Stimulated activated CD4-positive, alpha-beta T cell treated with anti-CD3 and anti-CD28 coated beads, Interleukin-2, amount 100 ng/mL, for 24 hours (primary cell): ENCODE results near the gene SMO.
A peak's percentile ranks its signal among the peaks of the same experiment; 100 is the strongest.
"Not testable (repeated sequence)": the region's sequence is repeated elsewhere in the genome, so short reads cannot be mapped to it uniquely, and the experiment has no call there.

Experiments used
- DNase-seq, 2 donors: peaks; one replicate each; pipeline ENCODE4 v3.0.0-alpha.2; 2020

The SMO gene

DNA sequence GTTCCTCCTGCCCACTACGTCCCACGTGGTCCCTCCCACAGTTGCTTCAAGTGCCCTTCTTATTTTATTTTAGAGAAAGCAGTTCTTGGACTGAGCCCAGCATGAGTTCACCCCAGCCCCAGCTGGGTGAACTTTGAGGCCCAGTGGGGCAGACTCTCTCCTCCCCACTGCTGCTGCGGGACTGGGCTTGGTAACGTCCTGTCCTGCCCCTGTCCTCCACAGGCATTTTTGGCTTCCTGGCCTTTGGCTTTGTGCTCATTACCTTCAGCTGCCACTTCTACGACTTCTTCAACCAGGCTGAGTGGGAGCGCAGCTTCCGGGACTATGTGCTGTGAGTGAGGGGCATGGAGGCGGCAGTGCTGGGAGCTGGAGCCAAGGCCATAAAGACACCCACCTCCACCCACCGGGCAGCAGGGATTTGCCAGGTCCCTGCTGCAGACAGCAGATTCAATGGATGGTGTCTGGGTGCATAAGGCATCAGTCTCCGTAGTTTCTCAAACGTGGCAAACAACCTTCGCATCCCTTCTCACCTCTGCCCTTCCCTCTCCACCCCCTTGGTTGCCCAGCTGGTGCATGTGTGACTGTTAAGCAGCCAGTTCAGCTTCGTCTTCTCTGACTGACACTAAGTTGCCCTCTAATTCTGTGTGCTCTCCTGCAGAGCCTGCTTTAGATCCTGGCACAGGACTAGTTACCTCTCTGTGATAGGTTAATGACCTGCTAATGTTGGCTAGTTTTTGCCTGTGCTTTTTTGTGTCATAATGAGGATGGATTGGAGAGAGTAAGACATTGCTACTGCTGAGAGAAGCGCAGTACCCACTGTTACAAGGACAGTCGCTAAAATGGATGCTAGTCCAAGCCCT, 20.9 kb downstream of the SMO start:
- no peak for DNase-seq

DNA sequence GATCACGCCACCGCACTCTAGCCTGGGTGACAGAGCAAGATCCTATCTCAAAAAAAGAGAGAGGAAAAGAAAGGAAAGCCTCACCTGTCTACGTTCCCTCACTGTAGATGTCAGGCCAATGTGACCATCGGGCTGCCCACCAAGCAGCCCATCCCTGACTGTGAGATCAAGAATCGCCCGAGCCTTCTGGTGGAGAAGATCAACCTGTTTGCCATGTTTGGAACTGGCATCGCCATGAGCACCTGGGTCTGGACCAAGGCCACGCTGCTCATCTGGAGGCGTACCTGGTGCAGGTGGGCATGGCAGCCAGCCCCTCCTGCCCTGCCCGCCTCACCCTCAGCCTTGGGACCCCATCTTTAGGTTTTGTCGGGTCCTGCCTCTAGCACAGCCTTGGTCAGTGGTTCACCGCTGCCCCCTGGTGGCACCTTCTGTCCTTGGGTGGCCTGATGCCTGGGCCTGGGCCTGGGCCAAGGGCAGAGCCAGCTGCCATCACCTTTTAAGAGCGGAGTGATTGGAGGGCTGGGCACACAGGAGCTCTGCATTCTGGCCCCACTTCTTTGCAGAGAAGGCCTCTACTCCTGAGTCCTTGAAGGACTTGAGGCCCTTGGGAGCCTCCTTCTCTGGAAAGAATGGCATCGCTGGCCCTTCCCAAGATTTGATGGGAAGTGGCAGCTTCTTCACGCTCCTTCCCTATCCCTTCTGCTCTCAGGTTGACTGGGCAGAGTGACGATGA, 22.0 kb downstream of the SMO start:
- peak; percentile 77 to 85 for DNase-seq

DNA sequence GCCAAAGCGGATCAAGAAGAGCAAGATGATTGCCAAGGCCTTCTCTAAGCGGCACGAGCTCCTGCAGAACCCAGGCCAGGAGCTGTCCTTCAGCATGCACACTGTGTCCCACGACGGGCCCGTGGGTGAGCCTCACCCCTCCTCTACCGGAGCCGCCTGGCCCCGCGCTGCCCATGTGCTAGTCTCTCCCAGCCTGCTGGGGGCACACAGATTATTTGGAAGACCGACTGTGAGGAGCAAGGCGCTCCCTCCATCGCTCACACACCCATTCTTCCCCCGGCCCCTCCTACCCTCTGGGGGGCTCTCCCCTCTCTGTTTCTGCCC, 22.5 kb downstream of the SMO start:
- no peak for DNase-seq

DNA sequence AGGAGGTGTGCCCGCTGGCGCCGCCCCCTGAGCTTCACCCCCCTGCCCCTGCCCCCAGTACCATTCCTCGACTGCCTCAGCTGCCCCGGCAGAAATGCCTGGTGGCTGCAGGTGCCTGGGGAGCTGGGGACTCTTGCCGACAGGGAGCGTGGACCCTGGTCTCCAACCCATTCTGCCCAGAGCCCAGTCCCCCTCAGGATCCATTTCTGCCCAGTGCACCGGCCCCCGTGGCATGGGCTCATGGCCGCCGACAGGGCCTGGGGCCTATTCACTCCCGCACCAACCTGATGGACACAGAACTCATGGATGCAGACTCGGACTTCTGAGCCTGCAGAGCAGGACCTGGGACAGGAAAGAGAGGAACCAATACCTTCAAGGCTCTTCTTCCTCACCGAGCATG, 23.7 kb downstream of the SMO start:
- DNase-seq, result no peak

DNA sequence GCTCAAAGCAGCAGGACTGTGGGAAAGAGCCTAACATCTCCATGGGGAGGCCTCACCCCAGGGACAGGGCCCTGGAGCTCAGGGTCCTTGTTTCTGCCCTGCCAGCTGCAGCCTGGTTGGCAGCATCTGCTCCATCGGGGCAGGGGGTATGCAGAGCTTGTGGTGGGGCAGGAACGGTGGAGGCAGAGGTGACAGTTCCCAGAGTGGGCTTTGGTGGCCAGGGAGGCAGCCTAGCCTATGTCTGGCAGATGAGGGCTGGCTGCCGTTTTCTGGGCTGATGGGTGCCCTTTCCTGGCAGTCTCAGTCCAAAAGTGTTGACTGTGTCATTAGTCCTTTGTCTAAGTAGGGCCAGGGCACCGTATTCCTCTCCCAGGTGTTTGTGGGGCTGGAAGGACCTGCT, 24.2 kb downstream of the SMO start:
- no peak for DNase-seq

DNA sequence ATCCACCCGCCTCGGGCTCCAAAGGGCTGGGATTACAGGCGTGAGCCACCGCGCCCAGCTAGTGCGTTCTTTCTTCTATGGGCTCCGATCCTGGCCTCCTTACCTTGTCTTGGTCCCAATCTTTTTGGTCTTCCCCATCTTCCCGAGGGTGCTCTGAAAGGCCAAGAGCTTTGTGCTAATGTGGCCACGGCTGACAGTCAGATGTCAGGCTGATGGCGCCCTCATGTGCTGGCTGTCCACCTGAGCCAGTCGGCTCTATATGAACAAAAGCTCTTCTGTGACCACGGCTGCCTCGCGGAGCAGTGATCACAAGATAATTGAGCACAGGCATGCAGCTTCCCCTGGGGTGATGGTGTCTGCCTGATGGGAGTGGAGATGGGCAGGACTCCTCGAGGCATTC, 25.4 kb downstream of the SMO start:
- no peak for DNase-seq

DNA sequence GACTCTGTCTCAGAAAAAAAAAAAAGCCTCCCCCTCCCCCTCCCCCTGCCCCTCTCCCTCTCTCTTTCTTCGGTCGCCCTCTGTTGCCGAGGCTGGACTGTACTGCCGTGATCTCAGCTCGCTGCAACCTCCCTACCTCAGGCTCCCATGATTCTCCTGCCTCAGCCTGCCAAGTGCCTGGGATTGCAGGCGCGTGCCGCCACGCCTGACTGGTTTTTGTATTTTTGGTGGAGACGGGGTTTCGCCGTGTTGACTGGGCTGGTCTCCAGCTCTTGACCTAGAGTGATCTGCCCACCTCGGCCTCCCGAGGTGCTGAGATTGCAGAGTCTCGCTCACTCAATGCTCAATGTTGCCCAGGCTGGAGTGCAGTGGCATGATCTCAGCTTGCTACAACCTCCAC, 27.3 kb downstream of the SMO start:
- not testable (repeated sequence) for DNase-seq

DNA sequence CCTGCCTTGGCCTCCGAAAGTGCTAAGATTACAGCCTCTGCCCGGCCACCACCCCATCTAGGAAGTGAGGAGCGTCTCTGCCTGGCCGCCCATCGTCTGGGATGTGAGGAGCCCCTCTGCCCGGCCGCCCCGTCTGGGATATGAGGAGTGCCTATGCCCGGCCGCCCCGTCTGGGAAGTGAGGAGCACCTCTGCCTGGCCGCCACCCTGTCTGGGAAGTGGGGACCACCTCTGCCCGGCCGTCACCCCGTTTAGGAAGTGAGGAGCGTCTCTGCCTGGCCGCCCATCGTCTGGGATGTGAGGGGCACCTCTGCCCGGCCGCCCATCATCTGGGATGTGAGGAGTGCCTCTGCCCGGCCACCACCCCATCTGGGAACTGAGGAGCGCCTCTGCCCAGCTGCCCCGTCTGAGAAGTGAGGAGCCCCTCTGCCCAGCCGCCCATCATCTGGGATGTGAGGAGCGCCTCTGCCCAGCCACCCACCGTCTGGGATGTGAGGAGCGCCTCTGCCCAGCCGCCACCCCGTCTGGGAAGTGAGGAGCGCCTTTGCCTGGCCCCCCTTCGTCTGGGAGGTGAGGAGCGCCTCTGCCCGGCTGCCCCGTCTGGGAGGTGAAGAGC, 27.8 kb downstream of the SMO start:
- DNase-seq, result not testable (repeated sequence)

DNA sequence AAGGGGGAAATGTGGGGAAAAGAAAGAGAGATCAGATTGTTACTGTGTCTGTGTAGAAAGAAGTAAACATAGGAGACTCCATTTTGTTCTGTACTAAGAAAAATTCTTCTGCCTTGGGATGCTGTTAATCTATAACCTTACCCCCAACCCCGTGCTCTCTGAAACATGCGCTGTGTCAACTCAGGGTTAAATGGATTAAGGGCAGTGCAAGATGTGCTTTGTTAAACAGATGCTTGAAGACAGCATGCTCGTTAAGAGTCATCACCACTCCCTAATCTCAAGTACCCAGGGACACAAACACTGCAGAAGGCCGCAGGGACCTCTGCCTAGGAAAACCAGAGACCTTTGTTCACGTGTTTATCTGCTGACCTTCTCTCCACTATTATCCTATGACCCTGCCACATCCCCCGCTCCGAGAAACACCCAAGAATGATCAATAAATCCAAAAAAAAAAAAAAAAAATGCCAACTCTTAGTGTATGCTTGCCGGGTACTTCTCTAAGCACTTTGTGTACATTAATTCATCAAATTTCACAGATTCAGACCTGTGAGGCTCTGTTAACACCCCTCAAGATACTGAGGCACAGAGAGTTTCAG, 28.5 kb downstream of the SMO start:
- not testable (repeated sequence) for DNase-seq

DNA sequence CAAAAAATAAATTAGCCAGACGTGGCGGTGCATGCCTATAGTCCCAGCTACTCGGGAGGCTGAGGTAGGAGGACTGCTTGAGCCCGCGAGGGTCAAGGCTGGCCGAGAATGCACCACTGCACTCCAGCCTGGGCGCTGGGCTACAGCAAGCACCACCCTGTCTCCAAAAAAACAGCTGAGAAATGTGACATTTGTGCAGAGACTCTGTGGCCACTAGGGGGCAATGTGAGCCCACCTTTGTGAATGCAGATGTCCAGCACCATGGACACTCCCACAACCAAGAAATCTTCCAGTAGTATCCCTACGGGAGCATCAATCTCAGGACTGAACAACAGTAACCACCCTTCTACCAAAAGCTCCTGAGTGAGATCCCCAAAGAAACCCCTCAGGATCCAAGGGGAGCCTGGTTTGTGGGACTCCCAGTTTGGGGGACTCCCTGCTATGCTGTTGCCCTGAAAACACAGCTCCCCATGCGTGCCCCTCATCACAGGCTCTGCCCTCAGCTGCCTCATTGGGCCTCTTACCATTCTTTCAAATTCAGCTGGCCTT, 30.2 kb downstream of the SMO start:
- DNase-seq, result peak; percentile 83 to 84

DNA sequence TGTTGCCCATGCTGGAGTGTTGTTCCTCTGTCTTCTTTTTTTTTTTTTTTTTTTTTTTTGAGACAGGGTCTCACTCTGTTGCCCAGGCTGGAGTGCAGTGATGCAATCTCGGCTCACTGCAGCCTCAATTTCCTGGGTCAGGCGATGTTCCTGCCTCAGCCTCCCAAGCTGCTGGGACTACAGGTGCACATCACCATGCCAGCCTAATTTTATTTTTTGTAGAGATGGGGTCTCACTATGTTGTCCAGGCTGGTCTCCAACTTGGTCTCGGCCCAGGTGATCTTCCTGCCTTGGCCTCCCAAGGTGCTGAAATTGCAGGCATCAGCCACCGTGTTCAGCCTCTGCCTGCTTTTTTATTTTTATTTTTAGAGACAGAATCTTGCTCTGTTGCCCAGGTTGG, 30.7 kb downstream of the SMO start:
- not testable (repeated sequence) for DNase-seq

DNA sequence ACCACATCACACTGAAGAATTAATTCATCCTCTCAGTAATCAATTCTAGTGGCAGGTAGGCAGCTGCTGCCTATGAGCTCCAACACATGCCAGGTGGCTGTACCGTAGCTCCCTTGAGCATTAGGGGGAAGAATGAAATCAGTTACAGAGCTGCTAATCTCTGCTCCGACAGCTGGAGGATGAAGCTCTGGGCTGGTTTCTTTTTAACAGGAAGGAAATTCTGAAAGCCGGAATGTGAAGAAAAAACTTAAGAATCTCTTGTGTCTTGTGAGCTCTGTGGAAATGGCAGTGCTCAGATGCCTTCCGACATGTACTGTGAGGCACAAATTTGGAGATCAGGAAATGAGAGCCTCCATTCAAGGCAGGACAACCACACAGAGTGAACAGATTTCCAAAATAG, 33.6 kb downstream of the SMO start:
- no peak for DNase-seq

DNA sequence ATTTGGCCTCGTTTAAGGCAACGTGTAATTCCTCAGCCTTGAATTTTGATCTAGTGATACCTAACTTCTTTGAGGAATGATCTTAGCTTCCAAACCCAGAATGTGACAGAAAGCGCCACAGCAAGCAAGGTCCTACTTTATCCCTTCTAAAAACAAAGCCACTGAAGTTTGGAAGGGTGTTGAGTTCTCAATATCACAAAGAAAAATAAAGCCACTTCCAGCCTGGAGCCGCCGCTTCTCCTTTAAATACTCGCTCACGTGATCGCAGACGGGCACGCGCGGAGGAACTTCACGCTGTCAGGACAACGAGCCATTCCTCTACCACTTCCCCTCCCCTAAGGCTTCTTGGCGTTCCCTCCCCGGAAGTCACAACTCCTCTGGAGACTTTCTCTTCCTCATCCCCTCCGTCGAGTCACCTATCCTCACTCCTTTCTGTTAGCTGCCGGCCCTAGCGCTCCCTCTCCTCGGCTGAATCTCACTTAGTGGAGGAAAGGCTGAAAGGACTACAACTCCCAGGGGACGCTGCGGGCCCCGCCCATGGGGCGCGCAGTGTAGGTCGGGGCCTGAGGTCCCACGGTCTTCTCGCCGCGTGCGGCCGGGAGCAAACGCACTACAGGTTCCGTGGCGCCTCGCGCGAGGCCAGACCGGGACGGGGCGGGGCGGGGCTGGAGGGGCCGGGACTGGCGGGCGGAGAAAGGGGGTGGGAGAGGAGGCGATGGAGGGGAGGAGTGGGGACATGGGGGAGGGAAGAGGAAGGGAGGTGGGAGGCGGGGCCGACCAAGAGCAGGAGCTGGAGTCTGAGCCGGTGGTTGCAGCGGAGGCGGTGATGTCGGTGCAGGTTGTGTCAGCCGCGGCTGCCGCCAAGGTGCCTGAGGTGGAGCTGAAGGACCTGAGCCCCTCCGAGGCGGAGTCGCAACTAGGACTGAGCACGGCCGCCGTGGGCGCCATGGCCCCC, 36.1 kb downstream of the SMO start, which contains the start of gene AHCYL2:
Gene AHCYL2, plus strand, starts transcription at position 780 of the 955 bp plus-strand sequence.
- peak; percentile 96 to 97 for DNase-seq

DNA sequence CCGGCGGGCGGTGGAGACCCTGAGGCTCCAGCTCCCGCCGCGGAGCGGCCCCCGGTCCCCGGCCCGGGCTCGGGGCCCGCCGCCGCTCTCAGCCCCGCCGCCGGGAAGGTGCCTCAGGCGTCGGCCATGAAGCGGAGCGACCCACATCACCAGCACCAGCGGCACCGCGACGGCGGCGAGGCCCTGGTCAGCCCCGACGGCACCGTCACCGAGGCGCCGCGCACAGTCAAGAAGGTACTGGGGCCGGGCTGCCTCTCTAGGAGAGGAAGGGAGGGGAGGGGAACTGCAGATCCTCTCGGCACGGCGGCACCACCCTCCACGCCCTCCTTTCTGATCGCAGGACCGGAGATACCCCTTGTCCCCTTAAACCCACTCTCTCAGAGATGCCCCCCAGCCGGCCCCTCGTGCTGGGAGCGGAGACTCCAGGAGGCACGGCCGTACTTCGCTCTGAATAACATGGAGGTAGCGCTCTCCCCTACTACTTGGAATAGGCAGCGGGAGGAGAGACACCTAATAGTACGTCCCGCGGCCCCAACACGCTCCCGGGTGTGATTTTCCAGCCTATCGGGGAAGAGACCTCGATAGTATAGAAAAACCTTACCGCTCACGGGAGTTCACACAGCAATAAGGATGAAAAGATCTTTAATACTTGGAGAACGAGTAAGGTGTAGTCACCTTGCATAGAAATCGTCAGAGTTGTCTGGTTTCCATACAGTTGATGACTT, 36.9 kb downstream of the SMO start:
- DNase-seq, result peak; percentile 62 to 65

DNA sequence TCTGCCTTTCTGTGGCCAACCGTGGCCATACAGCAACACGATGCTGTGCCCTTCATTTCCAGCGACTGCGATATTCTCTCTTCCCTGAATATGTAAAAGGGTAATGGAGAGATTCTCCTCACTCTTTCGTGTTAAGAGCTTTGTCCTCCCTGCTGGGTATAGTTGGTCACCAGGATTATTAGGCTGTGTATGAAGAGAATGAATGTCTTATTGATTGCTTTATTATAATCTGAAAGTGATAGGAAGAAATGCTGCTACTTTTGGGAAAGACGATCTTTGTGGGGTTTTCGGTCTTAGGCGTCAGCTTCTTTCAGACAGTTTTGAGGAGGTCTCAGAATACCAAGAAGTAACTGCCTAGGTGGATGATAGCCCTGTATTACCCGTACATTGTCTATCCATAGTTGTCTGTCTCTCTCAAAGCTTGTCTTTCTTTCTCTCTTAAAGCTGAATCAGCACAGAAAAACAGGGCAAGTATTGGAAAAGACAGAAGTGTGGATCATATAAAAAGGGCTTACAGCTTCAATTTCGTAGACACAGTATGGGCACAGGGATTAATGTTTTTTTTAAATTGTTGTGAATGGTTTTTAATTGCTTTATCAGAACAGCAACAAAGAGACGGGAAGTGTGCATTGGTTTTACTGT, 37.6 kb downstream of the SMO start:
- DNase-seq, result no peak

DNA sequence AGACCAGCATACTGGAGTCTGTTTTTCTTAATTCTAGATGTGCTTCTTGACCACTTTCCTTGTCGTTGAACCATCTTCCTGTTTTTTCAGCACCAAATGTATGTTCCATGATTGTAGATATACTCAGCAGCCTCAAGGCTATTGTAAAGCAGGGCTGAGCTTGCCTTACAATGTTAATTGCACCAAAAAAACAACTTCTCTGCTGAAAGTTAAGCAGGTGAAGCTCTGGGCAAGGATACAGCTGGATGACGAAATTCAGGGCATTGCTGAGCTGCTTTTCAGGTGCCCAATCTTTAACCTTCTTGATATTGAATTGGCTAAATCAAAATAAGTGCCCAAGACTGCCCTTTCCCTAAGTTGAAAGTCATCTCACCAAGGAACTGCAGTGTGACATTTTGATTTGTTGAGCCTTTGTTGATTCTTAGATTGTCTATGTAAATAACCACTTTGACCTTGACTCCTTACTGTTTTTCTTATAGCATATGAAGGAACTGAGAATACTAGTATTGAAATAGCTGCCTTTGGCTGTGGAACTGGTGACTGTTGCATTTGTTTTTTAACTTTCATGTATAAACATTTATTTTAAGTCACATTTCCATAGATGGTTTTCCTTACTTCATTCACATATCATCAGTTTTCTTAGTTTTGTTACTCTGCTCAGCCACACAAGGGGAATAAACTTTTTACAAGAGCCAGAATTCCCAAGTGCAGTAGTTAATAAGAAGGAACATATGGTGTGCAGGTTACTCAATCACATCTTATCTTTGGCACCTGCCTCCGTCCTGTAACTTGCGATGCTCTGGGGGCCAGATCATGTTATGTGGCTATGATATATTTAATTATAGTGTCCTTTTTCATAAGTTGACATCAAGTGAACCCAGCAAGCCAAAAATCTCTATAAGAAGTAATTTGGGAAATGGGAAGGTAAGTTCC, 39.5 kb downstream of the SMO start:
- DNase-seq, result no peak

DNA sequence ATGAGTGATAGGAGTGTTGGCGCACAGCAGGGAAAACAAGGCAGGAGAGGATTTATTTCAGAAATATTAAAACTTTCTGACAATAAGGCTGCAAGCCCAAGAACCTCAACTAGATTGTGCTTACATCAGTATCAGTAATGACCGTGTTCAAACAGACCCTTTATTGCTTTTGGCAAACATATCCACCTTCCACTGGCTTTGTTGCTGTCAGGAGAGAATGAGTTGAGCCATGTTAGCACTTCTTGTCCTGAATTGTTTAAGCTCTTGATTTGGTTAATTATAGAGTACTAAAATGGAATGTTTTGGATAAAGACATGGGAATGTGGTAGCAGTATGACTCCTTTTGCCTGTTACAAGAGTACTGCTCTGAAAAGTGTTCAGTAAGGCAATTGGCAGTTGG, 40.2 kb downstream of the SMO start:
- DNase-seq, result no peak

DNA sequence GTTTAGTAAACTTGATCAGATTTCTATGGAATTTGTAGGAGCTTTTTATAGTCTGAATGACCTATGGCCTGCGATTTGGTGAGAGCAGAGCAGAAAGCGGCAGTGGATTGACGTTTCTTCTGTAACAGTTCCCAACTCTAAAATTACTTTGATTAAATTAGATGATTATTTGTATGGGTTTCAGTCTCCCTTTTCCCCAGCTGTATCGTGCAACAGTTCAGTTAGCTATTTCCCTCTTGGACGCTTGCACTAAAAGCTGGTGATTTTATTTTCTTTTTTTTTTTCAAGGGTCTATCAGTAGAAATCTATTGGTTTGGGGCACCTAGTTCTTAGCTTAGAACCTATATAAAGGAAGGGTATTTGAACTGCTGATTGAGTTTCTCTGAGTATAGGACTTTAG, 43.2 kb downstream of the SMO start:
- DNase-seq, result no peak

DNA sequence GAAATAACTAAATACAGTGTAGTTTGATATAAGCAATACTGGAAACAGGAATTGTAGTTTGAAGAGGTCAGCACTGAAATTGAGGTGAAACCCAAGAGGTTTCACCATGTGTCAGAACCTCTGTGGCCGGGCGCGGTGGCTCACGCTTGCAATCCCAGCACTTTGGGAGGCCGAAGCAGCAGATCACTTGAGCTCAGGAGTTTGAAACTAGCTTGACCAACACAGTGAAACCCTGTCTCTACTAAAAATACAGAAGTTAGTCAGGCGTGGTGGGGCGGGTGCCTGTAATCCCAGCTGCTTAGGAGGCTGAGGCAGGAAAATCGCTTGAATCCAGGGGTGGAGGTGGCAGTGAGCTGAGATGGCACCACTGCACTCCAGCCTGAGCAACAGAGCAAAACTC, 50.1 kb downstream of the SMO start:
- no peak for DNase-seq
